ENCODE measurements around the gene TP53I13. TPM values are rescaled to one million over a fixed set of nuclear protein-coding genes. Genes with fewer than 3 reads are reported as not detected.

Gene TP53I13
- total and polyA plus RNA-seq, 2 donors (not counting 3 experiments of a cell fraction or from before 2014, with no cell fraction given): 41.1 to 42.7 TPM

- dilution Hi-C loops (cut with MboI; ENCODE audit: extremely low pct_ligation_motif_present, low sequenced_read_pairs) (no loop called here), intact Hi-C loops (cut with micrococcal nuclease) (no loop called here)
- H3K4me2 ChIP-seq (ENCODE audit: insufficient read depth, low read length): no peak overlapping the region
- H3K36me3 ChIP-seq (ENCODE audit: control insufficient read depth in 2 of 2, extremely low read depth in 1 of 2, insufficient read depth in 2 of 2, low read length in 2 of 2): no peaks in the 10 kb centered on the region
- H4K20me1 ChIP-seq (replicated peaks; ENCODE audit: control insufficient read depth, extremely low read depth, insufficient read depth, low read length): peaks cover 2% of the 10 kb centered on the region
- H3K4me3 ChIP-seq (replicated peaks in 1 of 3; ENCODE audit: insufficient read depth in 1 of 3, low read depth in 1 of 3, low read length in 3 of 3): no peak overlapping the region
- CTCF ChIA-PET: interaction anchor here (1.2 to 2.2 kb wide), 4 partner anchors 8 to 180 kb away, joined by 3 to 9 read pairs (median 4); partner anchors contain the start of gene ANKRD13B
- H3K9me3 ChIP-seq (replicated peaks; ENCODE audit: control insufficient read depth, insufficient read depth, low read length): no peaks in the 10 kb centered on the region
- POLR2A ChIA-PET: no interaction called here
- H3K4me1 ChIP-seq (ENCODE audit: control insufficient read depth, extremely low read depth, insufficient read depth, low read length): no peaks in the 10 kb centered on the region
- no peaks in the 10 kb centered on the region for H3K79me2 ChIP-seq (ENCODE audit: control insufficient read depth, insufficient read depth, low read length)
- FAIRE-seq (no peak), DNase-seq (ENCODE audit: low read depth, low spot score) (no peak)
- no peak overlapping the region for H3K9ac ChIP-seq (replicated peaks; ENCODE audit: extremely low read depth, insufficient read depth, low read length)
- no peaks in the 10 kb centered on the region for H3K27me3 ChIP-seq (ENCODE audit: control insufficient read depth in 2 of 2, insufficient read depth in 2 of 2, low read length in 2 of 2)
- TF ChIP-seq JUN (IDR thresholded peaks at IDR 0.05; ENCODE audit: borderline replicate concordance, insufficient read depth, insufficient read length, low read depth): no peak
- TF ChIP-seq CTCF (IDR thresholded peaks at IDR 0.05; ENCODE audit: extremely low read depth in 1 of 2, insufficient read depth in 1 of 2, low read depth in 1 of 2, low read length in 2 of 2): no peak
- no peak for TF ChIP-seq EZH2 (IDR thresholded peaks at IDR 0.05; ENCODE audit: borderline replicate concordance, low read depth, low read length, severe bottlenecking)
- no peak for TF ChIP-seq POLR2A (IDR thresholded peaks at IDR 0.05; ENCODE audit: low read depth, low read length)
- no TSS peak for BruUV-seq (replicated peaks)
- H2AFZ ChIP-seq (ENCODE audit: low read depth, low read length): no peak overlapping the region
- no peaks in the 10 kb centered on the region for H3K9me1 ChIP-seq (replicated peaks; ENCODE audit: control insufficient read depth, extremely low read depth, insufficient read depth, low read length)
- H3K27ac ChIP-seq (ENCODE audit: insufficient read depth, low read depth, low read length): no peak overlapping the region
Measured at GRCh38 chr17:29549177-29549923, 19.2 kb upstream of the TP53I13 start.

- TF ChIP-seq GATA2 (IDR thresholded peaks at IDR 0.05; ENCODE audit: insufficient read depth, insufficient read length, low read depth, low read length) (no peak), CTCF (IDR thresholded peaks at IDR 0.05; ENCODE audit: extremely low read depth in 1 of 2, insufficient read depth in 1 of 2, low read depth in 1 of 2, low read length in 2 of 2) (no peak), FOS (IDR thresholded peaks at IDR 0.05; ENCODE audit: borderline replicate concordance, insufficient read depth, low read length) (no peak)
- intact Hi-C loops (cut with micrococcal nuclease) (no loop called here), dilution Hi-C loops (cut with MboI; ENCODE audit: extremely low pct_ligation_motif_present, low sequenced_read_pairs) (no loop called here)
- Histone ChIP-seq H4K20me1 (replicated peaks; ENCODE audit: control insufficient read depth, extremely low read depth, insufficient read depth, low read length) (peaks cover 2% of the 10 kb centered on the region), H3K27ac (ENCODE audit: insufficient read depth, low read depth, low read length) (no peak overlapping the region), H3K9me3 (replicated peaks; ENCODE audit: control insufficient read depth, insufficient read depth, low read length) (no peaks in the 10 kb centered on the region), H3K9ac (replicated peaks; ENCODE audit: extremely low read depth, insufficient read depth, low read length) (no peak overlapping the region), H3K9me1 (replicated peaks; ENCODE audit: control insufficient read depth, extremely low read depth, insufficient read depth, low read length) (no peaks in the 10 kb centered on the region), H3K36me3 (ENCODE audit: control insufficient read depth in 2 of 2, extremely low read depth in 1 of 2, insufficient read depth in 2 of 2, low read length in 2 of 2) (no peaks in the 10 kb centered on the region), H3K27me3 (ENCODE audit: control insufficient read depth in 2 of 2, insufficient read depth in 2 of 2, low read length in 2 of 2) (no peaks in the 10 kb centered on the region), H3K4me3 (replicated peaks in 1 of 3; ENCODE audit: insufficient read depth in 1 of 3, low read depth in 1 of 3, low read length in 3 of 3) (no peak overlapping the region), H3K4me2 (ENCODE audit: insufficient read depth, low read length) (no peak overlapping the region), H3K4me1 (ENCODE audit: control insufficient read depth, extremely low read depth, insufficient read depth, low read length) (no peaks in the 10 kb centered on the region), H3K79me2 (ENCODE audit: control insufficient read depth, insufficient read depth, low read length) (no peaks in the 10 kb centered on the region), H2AFZ (ENCODE audit: low read depth, low read length) (no peak overlapping the region)
- DNase-seq (ENCODE audit: low read depth, low spot score) (no peak), FAIRE-seq (no peak)
- POLR2A ChIA-PET: no interaction called here
- CTCF ChIA-PET: interaction anchor here (0.9 to 4.1 kb wide), 3 partner anchors 10 to 19 kb away, joined by 3 to 16 read pairs (median 8); partner anchors contain the start of gene ABHD15
- BruUV-seq (replicated peaks): no TSS peak
Measured at GRCh38 chr17:29555840-29556239, 12.7 kb upstream of the TP53I13 start.
